Neutrophil (primary cell): ENCODE results near the gene RIMOC1.

Experiments
- H3K27ac ChIP-seq: fragments of 200-600 bp; sonication (generic); 2 replicates; pipeline ENCODE4 v1.5.1; 2016; ENCODE audit warnings: mild to moderate bottlenecking, moderate library complexity
- H3K27me3 ChIP-seq: fragments of 200-600 bp; sonication (generic); 2 replicates; pipeline ENCODE4 v1.6.0; 2016; ENCODE audit warnings: mild to moderate bottlenecking
- H3K36me3 ChIP-seq: fragments of 200-600 bp; sonication (generic); 2 replicates; pipeline ENCODE4 v1.5.1; 2017
- H3K4me1 ChIP-seq, 2 experiments: fragments of 200-600 bp in 1 of 2; sonication (generic) in 1 of 2; 1 replicate in 1 of 2; 2 replicates in 1 of 2; pipeline versions ENCODE4 v1.5.1 to v1.6.1; 2013 to 2016; ENCODE audit warnings: low read depth in 1 of 2, low read length in 1 of 2, mild to moderate bottlenecking in 1 of 2, moderate library complexity in 1 of 2; ENCODE audit not compliant: control insufficient read depth in 1 of 2, insufficient read depth in 1 of 2
- H3K4me3 ChIP-seq, 2 experiments: fragments of 200-600 bp in 1 of 2; sonication (generic) in 1 of 2; 1 replicate in 1 of 2; 2 replicates in 1 of 2; pipeline ENCODE4 v1.5.1; 2013 to 2016; ENCODE audit warnings: low read depth in 1 of 2, low read length in 1 of 2, mild to moderate bottlenecking in 1 of 2, moderate library complexity in 1 of 2
- H3K9me3 ChIP-seq: fragments of 200-600 bp; sonication (generic); 2 replicates; pipeline ENCODE4 v1.5.1; 2016
- CTCF ChIP-seq: fragments of 200-600 bp; sonication (generic); IDR thresholded peaks from 2 replicates; pipeline ENCODE4 v1.5.1; 2016; ENCODE audit warnings: antibody characterized with exemption

RIMOC1 gene

GRCh38 chr5:41918105-41918504 is 14.0 kb downstream of the RIMOC1 start:
- H3K36me3 ChIP-seq, result peaks cover 79% of the 10 kb centered on the region
- H3K27ac ChIP-seq, result no peak overlapping the region
- no peaks in the 10 kb centered on the region for H3K27me3 ChIP-seq
- no peak overlapping the region for H3K4me3 ChIP-seq
- no peaks in the 10 kb centered on the region for H3K9me3 ChIP-seq
- no peaks in the 10 kb centered on the region for H3K4me1 ChIP-seq
- TF ChIP-seq CTCF, result no peak

- no peak for TF ChIP-seq CTCF
- no peak overlapping the region for H3K27ac ChIP-seq
- no peak overlapping the region for H3K4me3 ChIP-seq
- peaks cover 14% of the 10 kb centered on the region in 2 experiments for H3K4me1 ChIP-seq
- H3K27me3 ChIP-seq, result no peaks in the 10 kb centered on the region
- H3K9me3 ChIP-seq, result no peaks in the 10 kb centered on the region
- H3K36me3 ChIP-seq, result peaks cover 51% of the 10 kb centered on the region
These were observed 17.0 kb downstream of the RIMOC1 start for GRCh38 chr5:41921166-41921565.

GRCh38 chr5:41921874-41922273 is 17.7 kb downstream of the RIMOC1 start:
- no peak for TF ChIP-seq CTCF
- Histone ChIP-seq H3K9me3 (no peaks in the 10 kb centered on the region), H3K4me1 (peaks cover 14 to 16% of the 10 kb centered on the region in 2 experiments), H3K36me3 (peaks cover 44% of the 10 kb centered on the region), H3K27ac (no peak overlapping the region), H3K27me3 (no peaks in the 10 kb centered on the region), H3K4me3 (no peak overlapping the region)

GRCh38 chr5:41924526-41924871 is 20.4 kb downstream of the RIMOC1 start:
- Histone ChIP-seq H3K27me3 (no peaks in the 10 kb centered on the region), H3K27ac (peak overlapping the region; percentile 70), H3K36me3 (peaks cover 21% of the 10 kb centered on the region), H3K4me3 (peak overlapping the region; percentile 53 to 67), H3K9me3 (no peaks in the 10 kb centered on the region), H3K4me1 (peaks cover 14 to 16% of the 10 kb centered on the region in 2 experiments)
- TF ChIP-seq CTCF, result no peak

GRCh38 chr5:41924872-41925554 is 20.9 kb downstream of the RIMOC1 start, which contains the start of gene FBXO4:
Gene FBXO4, plus strand, starts transcription at chr5:41925281. Its CDS starts 29 bp downstream, at chr5:41925310.
- peak; percentile 1 for TF ChIP-seq CTCF
- H3K27ac ChIP-seq, result peak within 1 kb of the TSS; percentile 70

More at GRCh38 chr5:41924872-41925554, 20.9 kb downstream of the RIMOC1 start, which contains the start of gene FBXO4:
- Histone ChIP-seq H3K36me3 (peaks cover 17% of the 10 kb centered on the region), H3K27me3 (no peaks in the 10 kb centered on the region), H3K4me3 (peak within 1 kb of the TSS; percentile 53 to 67), H3K9me3 (no peaks in the 10 kb centered on the region), H3K4me1 (peaks cover 14 to 16% of the 10 kb centered on the region in 2 experiments)
